Osteoblast (primary cell): ENCODE measurements around the gene ELN. TPM values are rescaled to one million over a fixed set of nuclear protein-coding genes. Genes with fewer than 3 reads are reported as not detected.

Experiments
- DNase-seq: peaks from one replicate; pipeline ENCODE4 v3.0.0; 2011; ENCODE audit warnings: low spot score, mixed read lengths; ENCODE audit not compliant: insufficient read length; ENCODE audit errors: missing footprints
- H2AFZ ChIP-seq: 2 replicates; pipeline ENCODE4 v1.6.0; 2011; ENCODE audit warnings: mild to moderate bottlenecking, low read length
- H3K27ac ChIP-seq: 2 replicates; pipeline ENCODE4 v1.5.1; 2011; ENCODE audit warnings: mild to moderate bottlenecking, low read depth, low read length, moderate library complexity
- H3K27me3 ChIP-seq: 2 replicates; pipeline ENCODE4 v1.6.0; 2012; ENCODE audit warnings: mild to moderate bottlenecking, control low read depth, inconsistent platforms, low read length, moderate library complexity; ENCODE audit not compliant: insufficient read depth
- H3K36me3 ChIP-seq: 2 replicates; pipeline ENCODE4 v1.5.1; 2011; ENCODE audit warnings: mild to moderate bottlenecking, low read length, control low read depth, moderate library complexity; ENCODE audit not compliant: insufficient read depth
- H3K4me1 ChIP-seq: 2 replicates; pipeline ENCODE4 v1.5.1; 2011; ENCODE audit warnings: mild to moderate bottlenecking, low read length, control low read depth, moderate library complexity; ENCODE audit not compliant: insufficient read depth
- H3K4me2 ChIP-seq: 2 replicates; pipeline ENCODE4 v1.6.0; 2011; ENCODE audit warnings: mild to moderate bottlenecking, low read length; ENCODE audit not compliant: insufficient read depth
- H3K4me3 ChIP-seq: fragments of 200-600 bp; sonication (generic); 3 replicates; pipeline ENCODE4 v1.5.1; 2012; ENCODE audit warnings: mild to moderate bottlenecking, low read length, inconsistent platforms; ENCODE audit not compliant: insufficient read depth
- H3K79me2 ChIP-seq: 2 replicates; pipeline ENCODE4 v1.6.0; 2012; ENCODE audit warnings: mild to moderate bottlenecking, low read length, control low read depth, inconsistent platforms; ENCODE audit not compliant: insufficient read depth
- H3K9me3 ChIP-seq: 2 replicates; pipeline ENCODE4 v1.5.1; 2011; ENCODE audit warnings: low read depth, low read length, control low read depth
- H4K20me1 ChIP-seq: 2 replicates; pipeline ENCODE4 v1.6.0; 2012; ENCODE audit warnings: mild to moderate bottlenecking, low read length, control low read depth; ENCODE audit not compliant: insufficient read depth
- total RNA-seq: library from RNA; depleted of rRNA; stranded (reverse); fragments of >200 nt; gene quantifications from 2 replicates; pipeline ENCODE4 v1.2.3, GENCODE V29; 2012
- TF ChIP-seq, protein P1 (sequence below): IDR thresholded peaks from 2 replicates; pipeline ENCODE4 v1.5.1; 2011; ENCODE audit warnings: mild to moderate bottlenecking, low read depth, low read length, moderate library complexity; ENCODE audit errors: extremely low read depth

The ELN gene
- total RNA-seq, 1 donor = 69.1 TPM

DNA sequence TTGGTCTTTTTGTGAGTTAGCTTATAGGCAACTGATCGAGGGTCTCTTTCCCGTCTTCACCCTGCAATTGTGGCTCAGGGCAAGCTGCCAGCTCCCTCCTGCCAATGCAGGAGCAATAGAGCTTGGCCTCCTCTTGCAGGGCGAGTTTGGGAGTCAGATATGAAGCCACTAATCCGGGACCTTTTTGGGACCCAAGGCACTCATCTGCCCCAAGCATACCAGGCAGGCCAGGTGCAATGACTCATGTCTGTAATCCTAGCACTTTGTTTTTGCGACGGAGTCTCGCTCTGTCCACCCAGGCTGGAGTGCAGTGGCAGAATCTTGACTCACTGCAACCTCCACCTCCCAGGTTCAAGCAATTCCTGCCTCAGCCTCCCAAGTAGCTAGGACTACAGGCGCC lies 76.7 kb downstream of the ELN start:
- H3K4me2 ChIP-seq = no peak overlapping the region
- TF ChIP-seq, protein P1, sequence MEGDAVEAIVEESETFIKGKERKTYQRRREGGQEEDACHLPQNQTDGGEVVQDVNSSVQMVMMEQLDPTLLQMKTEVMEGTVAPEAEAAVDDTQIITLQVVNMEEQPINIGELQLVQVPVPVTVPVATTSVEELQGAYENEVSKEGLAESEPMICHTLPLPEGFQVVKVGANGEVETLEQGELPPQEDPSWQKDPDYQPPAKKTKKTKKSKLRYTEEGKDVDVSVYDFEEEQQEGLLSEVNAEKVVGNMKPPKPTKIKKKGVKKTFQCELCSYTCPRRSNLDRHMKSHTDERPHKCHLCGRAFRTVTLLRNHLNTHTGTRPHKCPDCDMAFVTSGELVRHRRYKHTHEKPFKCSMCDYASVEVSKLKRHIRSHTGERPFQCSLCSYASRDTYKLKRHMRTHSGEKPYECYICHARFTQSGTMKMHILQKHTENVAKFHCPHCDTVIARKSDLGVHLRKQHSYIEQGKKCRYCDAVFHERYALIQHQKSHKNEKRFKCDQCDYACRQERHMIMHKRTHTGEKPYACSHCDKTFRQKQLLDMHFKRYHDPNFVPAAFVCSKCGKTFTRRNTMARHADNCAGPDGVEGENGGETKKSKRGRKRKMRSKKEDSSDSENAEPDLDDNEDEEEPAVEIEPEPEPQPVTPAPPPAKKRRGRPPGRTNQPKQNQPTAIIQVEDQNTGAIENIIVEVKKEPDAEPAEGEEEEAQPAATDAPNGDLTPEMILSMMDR = no peak
- no peaks in the 10 kb centered on the region for H3K27me3 ChIP-seq
- no peaks in the 10 kb centered on the region for H3K4me1 ChIP-seq
- H3K4me3 ChIP-seq = no peak overlapping the region
- peaks cover 11% of the 10 kb centered on the region for H3K79me2 ChIP-seq
- no peaks in the 10 kb centered on the region for H3K9me3 ChIP-seq
- H4K20me1 ChIP-seq = peaks cover 2% of the 10 kb centered on the region
- DNase-seq = peak; percentile 80
- H3K27ac ChIP-seq = no peak overlapping the region
- no peak overlapping the region for H2AFZ ChIP-seq
- H3K36me3 ChIP-seq = peaks cover 75% of the 10 kb centered on the region

DNA sequence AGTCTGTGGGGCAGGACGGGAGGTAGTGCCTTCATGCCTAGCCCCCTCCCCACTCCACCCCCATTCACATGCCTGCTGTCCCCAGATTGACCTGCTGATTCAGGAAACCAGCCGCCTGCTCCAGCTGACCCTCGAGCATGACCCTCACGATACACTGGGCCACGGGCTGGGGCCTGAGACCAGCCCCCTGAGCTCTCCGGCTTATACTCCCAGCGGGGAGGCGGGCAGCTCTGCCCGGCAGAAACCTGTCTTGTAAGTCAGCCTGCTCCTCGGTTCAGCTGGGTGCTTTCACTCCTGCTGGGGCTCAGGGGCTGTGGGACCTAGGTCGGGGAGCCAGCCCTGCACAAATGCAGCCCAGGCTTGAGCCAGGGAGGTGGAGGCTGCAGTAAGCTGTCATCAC lies 78.0 kb downstream of the ELN start:
- TF ChIP-seq, protein P1 = no peak
- no peaks in the 10 kb centered on the region for H3K9me3 ChIP-seq
- H3K36me3 ChIP-seq = peaks cover 73% of the 10 kb centered on the region
- no peak for DNase-seq
- no peak overlapping the region for H3K4me3 ChIP-seq
- H3K27ac ChIP-seq = no peak overlapping the region
- H3K27me3 ChIP-seq = no peaks in the 10 kb centered on the region
- H3K4me1 ChIP-seq = no peaks in the 10 kb centered on the region
- H2AFZ ChIP-seq = no peak overlapping the region
- peaks cover 2% of the 10 kb centered on the region for H4K20me1 ChIP-seq
- no peak overlapping the region for H3K4me2 ChIP-seq
- H3K79me2 ChIP-seq = peaks cover 8% of the 10 kb centered on the region

DNA sequence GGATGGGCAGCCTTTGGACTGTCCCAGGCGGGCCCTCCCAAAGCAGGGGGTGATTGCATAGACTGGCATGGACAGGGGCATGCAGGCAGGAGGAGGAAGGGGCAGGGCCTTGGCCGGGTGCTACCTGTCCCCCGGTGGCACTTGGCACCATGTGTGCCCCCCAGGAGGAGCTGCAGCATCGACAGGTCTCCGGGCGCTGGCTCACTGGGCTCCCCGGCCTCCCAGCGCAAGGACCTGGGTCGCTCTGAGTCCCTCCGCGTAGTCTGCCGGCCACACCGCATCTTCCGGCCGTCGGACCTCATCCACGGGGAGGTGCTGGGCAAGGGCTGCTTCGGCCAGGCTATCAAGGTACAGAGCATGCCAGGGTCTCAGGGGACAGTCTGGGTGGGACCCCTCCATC lies 78.9 kb downstream of the ELN start:
- Histone ChIP-seq H2AFZ (no peak overlapping the region), H3K4me2 (no peak overlapping the region), H3K4me1 (no peaks in the 10 kb centered on the region), H3K9me3 (no peaks in the 10 kb centered on the region), H3K79me2 (peaks cover 4% of the 10 kb centered on the region), H3K4me3 (no peak overlapping the region), H3K36me3 (peaks cover 74% of the 10 kb centered on the region), H3K27me3 (no peaks in the 10 kb centered on the region), H3K27ac (no peak overlapping the region), H4K20me1 (no peaks in the 10 kb centered on the region)
- DNase-seq = no peak
- TF ChIP-seq, protein P1 = no peak

DNA sequence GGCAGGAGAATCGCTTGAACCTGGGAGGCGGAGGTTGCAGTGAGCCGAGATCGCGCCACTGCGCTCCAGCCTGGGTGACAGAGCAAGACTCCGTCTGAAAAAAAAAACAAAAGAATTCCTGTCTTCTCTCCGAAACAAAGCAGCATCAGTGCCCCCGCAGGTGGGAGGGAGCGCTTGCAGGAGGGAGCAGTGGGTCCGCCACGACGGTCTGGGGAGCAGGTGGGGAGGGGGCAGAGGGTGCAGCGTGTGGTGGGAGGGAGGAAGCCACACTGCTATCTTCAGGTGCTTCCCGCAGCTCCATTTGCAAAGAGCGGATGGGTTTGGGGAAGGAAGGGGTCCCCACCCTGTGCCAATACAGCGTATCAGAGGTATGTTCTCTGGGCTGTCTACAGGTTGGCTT lies 87.4 kb downstream of the ELN start:
- H3K4me2 ChIP-seq = no peak overlapping the region
- no peaks in the 10 kb centered on the region for H3K9me3 ChIP-seq
- no peaks in the 10 kb centered on the region for H3K4me1 ChIP-seq
- no peak overlapping the region for H2AFZ ChIP-seq
- no peak overlapping the region for H3K4me3 ChIP-seq
- no peaks in the 10 kb centered on the region for H4K20me1 ChIP-seq
- DNase-seq = no peak
- H3K79me2 ChIP-seq = no peaks in the 10 kb centered on the region
- H3K27ac ChIP-seq = no peak overlapping the region
- TF ChIP-seq, protein P1 = peak; percentile 8
- H3K36me3 ChIP-seq = peaks cover 59% of the 10 kb centered on the region
- no peaks in the 10 kb centered on the region for H3K27me3 ChIP-seq
